ENCODE measurements around the gene C11orf97. TPM values are rescaled to one million over a fixed set of nuclear protein-coding genes. Genes with fewer than 3 reads are reported as not detected.

C11orf97 gene
- total RNA-seq, 1 experiment from 2014 or later = not detected

DNA sequence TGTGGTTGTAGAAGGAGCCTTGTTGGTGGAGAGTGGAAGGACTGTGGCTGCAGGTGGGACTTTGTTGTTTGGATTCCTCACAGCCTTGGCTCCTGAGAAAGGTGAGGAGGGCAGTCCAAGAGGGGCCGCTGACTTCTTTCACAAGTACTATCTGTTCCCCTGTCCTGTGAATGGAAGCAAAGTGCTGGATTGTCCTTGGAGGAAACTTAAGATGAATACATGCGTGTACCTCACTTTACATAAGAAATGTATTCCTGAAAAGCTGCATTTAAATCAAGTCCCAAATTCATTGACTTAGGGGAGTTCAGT lies 33.9 kb downstream of the C11orf97 start:
- H3K4me3 Mint-ChIP-seq (ENCODE audit: low read depth, unreplicated experiment) = peak overlapping the region; percentile 82
- no peaks in the 10 kb centered on the region for H3K27me3 Mint-ChIP-seq (ENCODE audit: unreplicated experiment)
- TSS peak; percentile 42 for BruUV-seq (replicated peaks)
- peak overlapping the region; percentile 81 for H3K27ac Mint-ChIP-seq (ENCODE audit: unreplicated experiment)
- peaks cover 24% of the 10 kb centered on the region for H3K4me1 Mint-ChIP-seq (ENCODE audit: low read depth, unreplicated experiment)
- H3K36me3 Mint-ChIP-seq (ENCODE audit: insufficient read depth, unreplicated experiment) = peaks cover 88% of the 10 kb centered on the region
- CTCF ChIA-PET = no interaction called here
- intact Hi-C loops (cut with micrococcal nuclease; ENCODE audit: unreplicated experiment) = loop anchor here (5.0 kb wide), 1 partner anchor 41 kb away; no protein-coding TSS in a partner anchor
- TF ChIP-seq, protein P1, sequence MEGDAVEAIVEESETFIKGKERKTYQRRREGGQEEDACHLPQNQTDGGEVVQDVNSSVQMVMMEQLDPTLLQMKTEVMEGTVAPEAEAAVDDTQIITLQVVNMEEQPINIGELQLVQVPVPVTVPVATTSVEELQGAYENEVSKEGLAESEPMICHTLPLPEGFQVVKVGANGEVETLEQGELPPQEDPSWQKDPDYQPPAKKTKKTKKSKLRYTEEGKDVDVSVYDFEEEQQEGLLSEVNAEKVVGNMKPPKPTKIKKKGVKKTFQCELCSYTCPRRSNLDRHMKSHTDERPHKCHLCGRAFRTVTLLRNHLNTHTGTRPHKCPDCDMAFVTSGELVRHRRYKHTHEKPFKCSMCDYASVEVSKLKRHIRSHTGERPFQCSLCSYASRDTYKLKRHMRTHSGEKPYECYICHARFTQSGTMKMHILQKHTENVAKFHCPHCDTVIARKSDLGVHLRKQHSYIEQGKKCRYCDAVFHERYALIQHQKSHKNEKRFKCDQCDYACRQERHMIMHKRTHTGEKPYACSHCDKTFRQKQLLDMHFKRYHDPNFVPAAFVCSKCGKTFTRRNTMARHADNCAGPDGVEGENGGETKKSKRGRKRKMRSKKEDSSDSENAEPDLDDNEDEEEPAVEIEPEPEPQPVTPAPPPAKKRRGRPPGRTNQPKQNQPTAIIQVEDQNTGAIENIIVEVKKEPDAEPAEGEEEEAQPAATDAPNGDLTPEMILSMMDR (IDR thresholded peaks at IDR 0.05; ENCODE audit: unreplicated experiment) = no peak
- no peaks in the 10 kb centered on the region for H3K9me3 Mint-ChIP-seq (ENCODE audit: low read depth, unreplicated experiment)
- no peak for DNase-seq

DNA sequence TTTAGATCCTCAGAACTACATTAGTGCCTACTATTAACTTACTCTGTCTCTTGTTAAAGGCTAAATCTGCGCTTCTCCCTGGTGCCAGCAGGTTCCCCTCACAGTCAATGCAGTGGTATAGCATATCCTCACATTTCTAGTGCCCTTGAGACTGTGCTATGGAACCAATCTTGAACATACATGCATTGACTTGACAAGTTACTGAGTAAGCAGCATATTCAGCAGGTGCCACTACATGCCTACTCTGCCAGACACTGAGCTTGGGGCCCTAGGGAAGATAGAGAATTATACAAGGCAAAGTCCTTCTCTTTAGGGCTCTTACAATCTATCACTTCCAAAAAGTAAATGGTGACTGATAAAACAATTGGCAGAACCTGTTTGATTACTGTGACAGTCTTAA lies 34.6 kb downstream of the C11orf97 start:
- CTCF ChIA-PET = interaction anchor here (1.0 kb wide), 1 partner anchor 35 kb away, joined by 4 read pairs; the partner anchor contains the start of gene C11orf97
- Mint-ChIP-seq H3K27ac (ENCODE audit: unreplicated experiment) (peak overlapping the region; percentile 77), H3K9me3 (ENCODE audit: low read depth, unreplicated experiment) (no peaks in the 10 kb centered on the region), H3K27me3 (ENCODE audit: unreplicated experiment) (no peaks in the 10 kb centered on the region), H3K4me1 (ENCODE audit: low read depth, unreplicated experiment) (peaks cover 16% of the 10 kb centered on the region), H3K36me3 (ENCODE audit: insufficient read depth, unreplicated experiment) (peaks cover 83% of the 10 kb centered on the region), H3K4me3 (ENCODE audit: low read depth, unreplicated experiment) (peak overlapping the region; percentile 82)
- no TSS peak for BruUV-seq (replicated peaks)
- intact Hi-C loops (cut with micrococcal nuclease; ENCODE audit: unreplicated experiment) = loop anchor here (5.0 kb wide), 1 partner anchor 40 kb away; no protein-coding TSS in a partner anchor
- no peak for DNase-seq
- TF ChIP-seq, protein P1 (IDR thresholded peaks at IDR 0.05; ENCODE audit: unreplicated experiment) = no peak

DNA sequence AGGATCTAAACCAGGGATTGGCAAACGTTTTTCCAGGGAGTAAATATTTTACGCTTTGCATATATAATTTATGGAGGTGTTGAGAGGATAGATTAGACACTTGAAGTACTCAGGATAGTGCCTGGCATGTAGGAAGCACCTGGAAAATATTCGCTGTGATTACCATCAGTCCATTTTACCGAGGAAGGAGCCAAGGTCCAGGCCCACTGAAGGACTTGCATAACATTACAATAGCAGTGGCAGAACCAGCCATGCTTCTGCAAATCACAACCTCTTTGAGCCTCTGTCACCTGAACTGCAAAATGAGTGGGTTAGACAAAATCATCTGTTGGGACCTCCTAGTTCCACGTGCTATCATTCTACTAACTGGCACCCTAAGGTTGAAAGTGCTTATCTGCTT lies 36.9 kb downstream of the C11orf97 start:
- peaks cover 13% of the 10 kb centered on the region for H3K4me1 Mint-ChIP-seq (ENCODE audit: low read depth, unreplicated experiment)
- no peak overlapping the region for H3K27ac Mint-ChIP-seq (ENCODE audit: unreplicated experiment)
- H3K9me3 Mint-ChIP-seq (ENCODE audit: low read depth, unreplicated experiment) = no peaks in the 10 kb centered on the region
- CTCF ChIA-PET = no interaction called here
- H3K4me3 Mint-ChIP-seq (ENCODE audit: low read depth, unreplicated experiment) = peak overlapping the region; percentile 82
- TF ChIP-seq, protein P1 (IDR thresholded peaks at IDR 0.05; ENCODE audit: unreplicated experiment) = no peak
- peaks cover 65% of the 10 kb centered on the region for H3K36me3 Mint-ChIP-seq (ENCODE audit: insufficient read depth, unreplicated experiment)
- no peaks in the 10 kb centered on the region for H3K27me3 Mint-ChIP-seq (ENCODE audit: unreplicated experiment)
- BruUV-seq (replicated peaks) = no TSS peak
- no peak for DNase-seq
- intact Hi-C loops (cut with micrococcal nuclease; ENCODE audit: unreplicated experiment) = loop anchor here (5.0 kb wide), 1 partner anchor 38 kb away; no protein-coding TSS in a partner anchor

DNA sequence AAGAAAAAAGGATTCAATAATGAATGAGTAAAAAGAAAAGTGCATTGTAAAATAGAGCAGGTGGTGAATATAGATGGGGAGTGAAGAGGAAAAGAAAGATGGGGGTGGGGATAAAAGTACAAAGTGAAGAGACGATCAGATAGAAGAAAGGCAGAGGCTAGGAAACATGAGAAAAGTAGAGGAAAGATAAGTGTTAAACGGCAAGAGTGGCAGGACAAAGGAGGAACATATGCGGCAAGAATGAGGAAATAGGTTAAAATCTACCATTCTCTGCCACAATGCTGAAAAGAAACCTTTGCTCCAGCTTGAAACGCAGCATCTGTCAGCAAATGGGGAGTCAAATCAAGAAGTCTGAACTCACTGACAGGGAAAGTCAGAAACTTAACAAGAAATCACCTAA lies 38.3 kb downstream of the C11orf97 start:
- TF ChIP-seq, protein P1 (IDR thresholded peaks at IDR 0.05; ENCODE audit: unreplicated experiment) = no peak
- H3K27ac Mint-ChIP-seq (ENCODE audit: unreplicated experiment) = peak overlapping the region; percentile 18

More for the DNA sequence above, 38.3 kb downstream of the C11orf97 start:
- H3K9me3 Mint-ChIP-seq (ENCODE audit: low read depth, unreplicated experiment) = no peaks in the 10 kb centered on the region
- H3K4me3 Mint-ChIP-seq (ENCODE audit: low read depth, unreplicated experiment) = peak overlapping the region; percentile 82
- CTCF ChIA-PET = no interaction called here
- H3K4me1 Mint-ChIP-seq (ENCODE audit: low read depth, unreplicated experiment) = peaks cover 18% of the 10 kb centered on the region
- H3K27me3 Mint-ChIP-seq (ENCODE audit: unreplicated experiment) = no peaks in the 10 kb centered on the region
- H3K36me3 Mint-ChIP-seq (ENCODE audit: insufficient read depth, unreplicated experiment) = peaks cover 52% of the 10 kb centered on the region
- BruUV-seq (replicated peaks) = no TSS peak
- intact Hi-C loops (cut with micrococcal nuclease; ENCODE audit: unreplicated experiment) = loop anchor here (2.0 to 10.0 kb wide), 2 partner anchors 52 to 224 kb away; no protein-coding TSS in a partner anchor
- no peak for DNase-seq

All from Calu3 (cell line).